ENCODE data around the gene ERVH48-1.
"Not testable (repeated sequence)": the region's sequence is repeated elsewhere in the genome, so short reads cannot be mapped to it uniquely, and the experiment has no call there.

The ERVH48-1 gene

GRCh38 chr21:42925114-42925926, at the start of gene ERVH48-1:
TSS of gene ERVH48-1 (minus strand) at chr21:42925630. CDS start at chr21:42919006, 6,624 bp downstream.
- DNase-seq (ENCODE audit: low spot score in 2 of 2), result peak in 1 of 2 experiments; percentile 48
- Histone ChIP-seq H3K27me3 (ENCODE audit: low read depth) (no peaks in the 10 kb centered on the region), H3K4me1 (peaks cover 26% of the 10 kb centered on the region), H3K36me3 (replicated peaks) (no peaks in the 10 kb centered on the region), H3K4me3 (no peak within 1 kb of the TSS), H3K9me3 (no peaks in the 10 kb centered on the region)
- in situ Hi-C loops (cut with MboI; ENCODE audit: low sequenced_read_pairs), result no loop called here

- peaks cover 9% of the 10 kb centered on the region for H3K36me3 ChIP-seq (replicated peaks)
- H3K4me3 ChIP-seq, result peak within 1 kb of the TSS; percentile 64
- peaks cover 6% of the 10 kb centered on the region for H3K9me3 ChIP-seq
- no peaks in the 10 kb centered on the region for H3K27me3 ChIP-seq (ENCODE audit: low read depth)
- in situ Hi-C loops (cut with MboI; ENCODE audit: low sequenced_read_pairs), result no loop called here
- peak; percentile 98 to 99 for DNase-seq (ENCODE audit: low spot score in 2 of 2)
- H3K4me1 ChIP-seq, result peaks cover 13% of the 10 kb centered on the region
Measured at GRCh38 chr21:42973991-42974831, 48.8 kb upstream of the ERVH48-1 start, which contains the start of gene PKNOX1. TSS of gene PKNOX1 (plus strand) at chr21:42974562. CDS start at chr21:43004382, 29,820 bp downstream.

GRCh38 chr21:42973309-42973990, 48.0 kb upstream of the ERVH48-1 start:
- DNase-seq (ENCODE audit: low spot score in 2 of 2), result no peak
- peak overlapping the region; percentile 34 for H3K4me3 ChIP-seq

GRCh38 chr21:42971897-42972275, 46.5 kb upstream of the ERVH48-1 start:
- DNase-seq (ENCODE audit: low spot score in 2 of 2), result no peak
- Histone ChIP-seq H3K4me1 (peaks cover 13% of the 10 kb centered on the region), H3K36me3 (replicated peaks) (peaks cover 9% of the 10 kb centered on the region), H3K4me3 (no peak overlapping the region), H3K9me3 (peaks cover 3% of the 10 kb centered on the region), H3K27me3 (ENCODE audit: low read depth) (no peaks in the 10 kb centered on the region)
- in situ Hi-C loops (cut with MboI; ENCODE audit: low sequenced_read_pairs), result no loop called here

More at GRCh38 chr21:42973309-42973990, 48.0 kb upstream of the ERVH48-1 start:
- H3K4me1 ChIP-seq, result peaks cover 13% of the 10 kb centered on the region
- peaks cover 6% of the 10 kb centered on the region for H3K9me3 ChIP-seq
- in situ Hi-C loops (cut with MboI; ENCODE audit: low sequenced_read_pairs), result no loop called here
- peaks cover 9% of the 10 kb centered on the region for H3K36me3 ChIP-seq (replicated peaks)
- H3K27me3 ChIP-seq (ENCODE audit: low read depth), result no peaks in the 10 kb centered on the region

GRCh38 chr21:42970946-42971653, 45.7 kb upstream of the ERVH48-1 start:
- Histone ChIP-seq H3K4me1 (peaks cover 9% of the 10 kb centered on the region), H3K36me3 (replicated peaks) (peaks cover 3% of the 10 kb centered on the region; the same call in 1 of the 2 replicates), H3K9me3 (no peaks in the 10 kb centered on the region), H3K4me3 (no peak overlapping the region), H3K27me3 (ENCODE audit: low read depth) (no peaks in the 10 kb centered on the region)
- DNase-seq (ENCODE audit: low spot score in 2 of 2), result no peak
- in situ Hi-C loops (cut with MboI; ENCODE audit: low sequenced_read_pairs), result no loop called here

GRCh38 chr21:42969193-42969600, 43.8 kb upstream of the ERVH48-1 start:
- in situ Hi-C loops (cut with MboI; ENCODE audit: low sequenced_read_pairs), result no loop called here
- Histone ChIP-seq H3K4me1 (peaks cover 5% of the 10 kb centered on the region), H3K27me3 (ENCODE audit: low read depth) (no peaks in the 10 kb centered on the region), H3K9me3 (no peaks in the 10 kb centered on the region), H3K4me3 (no peak overlapping the region), H3K36me3 (replicated peaks) (no peaks in the 10 kb centered on the region)
- DNase-seq (ENCODE audit: low spot score in 2 of 2), result no peak

- H3K36me3 ChIP-seq (replicated peaks); H3K4me3 ChIP-seq; H3K27me3 ChIP-seq (ENCODE audit: low read depth); H3K4me1 ChIP-seq; H3K9me3 ChIP-seq; DNase-seq (ENCODE audit: low spot score in 2 of 2); in situ Hi-C loops (cut with MboI; ENCODE audit: low sequenced_read_pairs): not testable (repeated sequence)
Measured at GRCh38 chr21:42967616-42968015, 42.2 kb upstream of the ERVH48-1 start.

- H3K27me3 ChIP-seq (ENCODE audit: low read depth), result no peaks in the 10 kb centered on the region
- DNase-seq (ENCODE audit: low spot score in 2 of 2), result no peak
- no peaks in the 10 kb centered on the region for H3K9me3 ChIP-seq
- no peaks in the 10 kb centered on the region for H3K36me3 ChIP-seq (replicated peaks)
- in situ Hi-C loops (cut with MboI; ENCODE audit: low sequenced_read_pairs), result no loop called here
- H3K4me3 ChIP-seq, result no peak overlapping the region
- peaks cover 7% of the 10 kb centered on the region for H3K4me1 ChIP-seq
Measured at GRCh38 chr21:42965211-42965560, 39.8 kb upstream of the ERVH48-1 start.

GRCh38 chr21:42964546-42965210, 39.2 kb upstream of the ERVH48-1 start:
- Histone ChIP-seq H3K4me3 (no peak overlapping the region), H3K36me3 (replicated peaks) (no peaks in the 10 kb centered on the region), H3K27me3 (ENCODE audit: low read depth) (no peaks in the 10 kb centered on the region), H3K9me3 (no peaks in the 10 kb centered on the region), H3K4me1 (peaks cover 7% of the 10 kb centered on the region)
- in situ Hi-C loops (cut with MboI; ENCODE audit: low sequenced_read_pairs), result no loop called here
- DNase-seq (ENCODE audit: low spot score in 2 of 2), result no peak

GRCh38 chr21:42964086-42964485, 38.7 kb upstream of the ERVH48-1 start:
- Histone ChIP-seq H3K36me3 (replicated peaks) (no peaks in the 10 kb centered on the region), H3K4me3 (no peak overlapping the region), H3K4me1 (peaks cover 7% of the 10 kb centered on the region), H3K9me3 (no peaks in the 10 kb centered on the region), H3K27me3 (ENCODE audit: low read depth) (no peaks in the 10 kb centered on the region)
- in situ Hi-C loops (cut with MboI; ENCODE audit: low sequenced_read_pairs), result no loop called here
- no peak for DNase-seq (ENCODE audit: low spot score in 2 of 2)

- Histone ChIP-seq H3K9me3 (no peaks in the 10 kb centered on the region), H3K27me3 (ENCODE audit: low read depth) (no peaks in the 10 kb centered on the region), H3K4me1 (peaks cover 15% of the 10 kb centered on the region), H3K4me3 (no peak overlapping the region), H3K36me3 (replicated peaks) (no peaks in the 10 kb centered on the region)
- in situ Hi-C loops (cut with MboI; ENCODE audit: low sequenced_read_pairs), result no loop called here
- peak in 1 of 2 experiments; percentile 50 for DNase-seq (ENCODE audit: low spot score in 2 of 2)
Measured at GRCh38 chr21:42962380-42963007, 37.1 kb upstream of the ERVH48-1 start.

- Histone ChIP-seq H3K9me3 (no peaks in the 10 kb centered on the region), H3K27me3 (ENCODE audit: low read depth) (no peaks in the 10 kb centered on the region), H3K36me3 (replicated peaks) (no peaks in the 10 kb centered on the region), H3K4me3 (no peak overlapping the region), H3K4me1 (peaks cover 23% of the 10 kb centered on the region)
- in situ Hi-C loops (cut with MboI; ENCODE audit: low sequenced_read_pairs), result no loop called here
- DNase-seq (ENCODE audit: low spot score in 2 of 2), result peak; percentile 26 to 33
Measured at GRCh38 chr21:42959728-42960127, 34.3 kb upstream of the ERVH48-1 start.

Measured in HAP-1 (cell line).